Activated T-helper 2 cell treated with anti-CD3 and anti-CD28 coated beads, Interferon-gamma antibody, Interleukin-2, Interleukin-4, amounts not matched to agents 10 μg/mL and 5 μg/mL and 100 μg/mL, durations not matched to agents 14 hours and 24 hours and 36 hours (primary cell): Measurements from ENCODE around the gene ITGB5. TPM values are rescaled to one million over a fixed set of nuclear protein-coding genes. Genes with fewer than 3 reads are reported as not detected.

ENCODE experiments used
- DNase-seq: peaks from one replicate; pipeline ENCODE4 v3.0.0; 2021; ENCODE audit warnings: low spot score
- H3K27ac Mint-ChIP-seq: one replicate; pipeline ENCODE4 v1.8.0; 2021; ENCODE audit warnings: mixed read lengths
- H3K27me3 Mint-ChIP-seq: one replicate; pipeline ENCODE4 v1.8.0; 2021; ENCODE audit warnings: low read depth, mixed read lengths
- H3K36me3 Mint-ChIP-seq: one replicate; pipeline ENCODE4 v1.8.0; 2021; ENCODE audit warnings: low read depth, mixed read lengths
- H3K4me1 Mint-ChIP-seq: one replicate; pipeline ENCODE4 v1.8.0; 2021; ENCODE audit warnings: low read depth, mixed read lengths
- H3K4me3 Mint-ChIP-seq: one replicate; pipeline ENCODE4 v1.8.0; 2021; ENCODE audit warnings: low read depth, mild to moderate bottlenecking, moderate library complexity, mixed read lengths
- H3K9me3 Mint-ChIP-seq: one replicate; pipeline ENCODE4 v1.8.0; 2021; ENCODE audit warnings: mixed read lengths
- intact Hi-C: fragments of 100-400 bp; cut with micrococcal nuclease; formaldehyde crosslinking; loops from one replicate; pipeline ENCODE4 v1.15.1; 2023
- total RNA-seq: library from RNA; stranded (reverse); gene quantifications from 2 replicates; pipeline ENCODE4 v1.2.3, GENCODE V29; 2022

The ITGB5 gene
- total RNA-seq, 1 donor from 2014 or later: 4.3 TPM

- Mint-ChIP-seq H3K36me3 (no peaks in the 10 kb centered on the region), H3K27ac (no peak overlapping the region), H3K9me3 (no peaks in the 10 kb centered on the region), H3K4me1 (no peaks in the 10 kb centered on the region), H3K27me3 (peaks cover 17% of the 10 kb centered on the region), H3K4me3 (no peak overlapping the region)
- DNase-seq: no peak
- intact Hi-C loops: no loop called here
These were observed 65.8 kb downstream of the ITGB5 start for GRCh38 chr3:124821356-124821755.

- intact Hi-C loops: no loop called here
- Mint-ChIP-seq H3K4me3 (no peak overlapping the region), H3K9me3 (no peaks in the 10 kb centered on the region), H3K4me1 (no peaks in the 10 kb centered on the region), H3K36me3 (no peaks in the 10 kb centered on the region), H3K27ac (no peak overlapping the region), H3K27me3 (peaks cover 11% of the 10 kb centered on the region)
- DNase-seq: no peak
These were observed 68.6 kb downstream of the ITGB5 start for GRCh38 chr3:124818398-124819091.

GRCh38 chr3:124817079-124817478 is 70.1 kb downstream of the ITGB5 start:
- peaks cover 2% of the 10 kb centered on the region for H3K4me1 Mint-ChIP-seq
- H3K4me3 Mint-ChIP-seq: no peak overlapping the region
- no peak overlapping the region for H3K27ac Mint-ChIP-seq
- H3K36me3 Mint-ChIP-seq: no peaks in the 10 kb centered on the region
- intact Hi-C loops: no loop called here
- peaks cover 21% of the 10 kb centered on the region for H3K27me3 Mint-ChIP-seq
- no peak for DNase-seq
- H3K9me3 Mint-ChIP-seq: no peaks in the 10 kb centered on the region

DNA sequence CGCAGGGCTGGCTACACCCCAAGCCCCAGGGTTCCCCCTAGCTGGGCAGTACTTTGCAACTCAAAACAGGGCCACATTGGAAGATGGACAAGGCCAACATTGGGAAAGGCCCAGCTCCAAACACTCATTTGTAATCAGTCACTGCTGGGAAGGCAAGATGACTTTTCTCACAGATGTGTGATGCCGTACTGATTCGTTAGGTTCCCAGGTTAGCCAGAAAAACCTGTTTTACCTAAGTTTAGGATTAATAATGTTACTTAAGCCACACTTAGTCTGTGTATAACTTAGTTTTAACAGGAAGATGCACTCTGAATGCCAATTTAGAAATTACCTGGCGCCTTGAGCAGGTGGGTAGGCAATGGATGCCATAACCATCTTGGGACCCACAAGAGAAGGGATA is 71.0 kb downstream of the ITGB5 start:
- no peaks in the 10 kb centered on the region for H3K9me3 Mint-ChIP-seq
- DNase-seq: no peak
- H3K4me3 Mint-ChIP-seq: no peak overlapping the region
- H3K27me3 Mint-ChIP-seq: peaks cover 17% of the 10 kb centered on the region
- intact Hi-C loops: no loop called here
- H3K27ac Mint-ChIP-seq: no peak overlapping the region
- no peaks in the 10 kb centered on the region for H3K36me3 Mint-ChIP-seq
- peaks cover 2% of the 10 kb centered on the region for H3K4me1 Mint-ChIP-seq

DNA sequence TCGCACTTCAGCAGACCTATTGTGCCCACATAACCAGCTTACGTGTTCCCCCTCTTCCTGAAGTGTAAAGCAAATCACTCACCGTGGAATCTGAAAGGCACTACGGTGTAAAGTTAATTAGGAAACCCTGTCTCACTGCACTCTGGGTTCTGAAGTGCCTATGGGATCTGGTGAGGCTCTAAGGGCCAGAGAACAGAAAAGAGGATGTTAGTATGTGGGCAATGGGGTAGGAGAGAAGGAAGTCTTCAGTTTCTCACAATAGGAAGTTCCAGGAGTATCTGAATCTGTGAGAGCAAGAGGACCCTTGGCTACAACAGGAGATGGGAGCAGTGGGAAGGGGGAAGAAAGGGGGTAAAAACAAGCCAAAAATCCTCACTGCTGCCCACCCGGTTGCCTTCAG is 71.4 kb downstream of the ITGB5 start:
- H3K9me3 Mint-ChIP-seq: no peaks in the 10 kb centered on the region
- H3K4me1 Mint-ChIP-seq: peaks cover 2% of the 10 kb centered on the region
- peaks cover 20% of the 10 kb centered on the region for H3K27me3 Mint-ChIP-seq
- no peak for DNase-seq
- H3K4me3 Mint-ChIP-seq: no peak overlapping the region
- no peaks in the 10 kb centered on the region for H3K36me3 Mint-ChIP-seq
- intact Hi-C loops: no loop called here
- no peak overlapping the region for H3K27ac Mint-ChIP-seq

DNA sequence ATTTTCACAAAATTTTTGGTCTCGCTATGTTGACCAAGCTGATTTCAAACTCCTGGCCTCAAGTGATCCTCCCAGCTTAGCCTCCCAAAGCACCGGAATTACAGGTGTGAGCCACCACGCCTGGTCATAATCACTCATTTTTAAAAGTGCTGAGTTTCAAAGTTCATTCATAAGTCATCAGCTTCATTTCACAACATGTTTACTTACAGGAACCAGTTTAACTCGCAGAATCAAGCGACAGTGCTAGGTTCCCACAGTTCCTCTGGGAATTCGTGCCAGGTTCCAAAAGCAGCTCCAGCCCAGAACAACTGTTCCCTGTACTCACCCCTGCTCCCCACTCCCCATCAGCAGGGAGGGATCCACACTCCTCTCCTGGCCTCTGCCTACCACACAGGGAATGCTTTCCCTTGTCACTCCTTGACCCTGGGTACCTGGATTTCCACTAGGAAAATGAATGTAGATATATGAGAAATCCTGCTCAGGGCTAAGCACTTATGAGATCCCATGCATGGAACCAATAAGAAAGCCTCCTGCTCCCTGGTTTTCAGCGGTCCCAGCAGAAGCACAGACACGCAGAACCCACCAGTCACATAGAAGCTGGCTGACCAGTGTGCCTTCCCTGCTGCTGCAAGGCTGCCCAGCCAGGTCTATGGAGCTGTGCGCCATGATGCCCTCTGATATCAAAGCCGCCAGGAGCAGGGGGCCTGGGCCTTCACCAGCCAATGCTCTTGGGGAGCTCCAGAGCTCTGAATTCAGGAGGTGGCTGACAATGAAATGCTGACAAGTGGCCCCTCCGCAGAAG is 72.3 kb downstream of the ITGB5 start:
- intact Hi-C loops: no loop called here

GRCh38 chr3:124813541-124813940 is 73.6 kb downstream of the ITGB5 start:
- H3K27me3 Mint-ChIP-seq: peaks cover 21% of the 10 kb centered on the region
- no peak overlapping the region for H3K27ac Mint-ChIP-seq
- H3K4me1 Mint-ChIP-seq: peaks cover 2% of the 10 kb centered on the region
- H3K36me3 Mint-ChIP-seq: no peaks in the 10 kb centered on the region
- no peaks in the 10 kb centered on the region for H3K9me3 Mint-ChIP-seq
- DNase-seq: no peak
- no peak overlapping the region for H3K4me3 Mint-ChIP-seq
- intact Hi-C loops: no loop called here

More for the DNA sequence above, 72.3 kb downstream of the ITGB5 start:
- H3K27ac Mint-ChIP-seq: no peak overlapping the region
- H3K36me3 Mint-ChIP-seq: no peaks in the 10 kb centered on the region
- H3K4me3 Mint-ChIP-seq: no peak overlapping the region
- H3K9me3 Mint-ChIP-seq: no peaks in the 10 kb centered on the region
- peaks cover 20% of the 10 kb centered on the region for H3K27me3 Mint-ChIP-seq
- no peak for DNase-seq
- peaks cover 2% of the 10 kb centered on the region for H3K4me1 Mint-ChIP-seq

DNA sequence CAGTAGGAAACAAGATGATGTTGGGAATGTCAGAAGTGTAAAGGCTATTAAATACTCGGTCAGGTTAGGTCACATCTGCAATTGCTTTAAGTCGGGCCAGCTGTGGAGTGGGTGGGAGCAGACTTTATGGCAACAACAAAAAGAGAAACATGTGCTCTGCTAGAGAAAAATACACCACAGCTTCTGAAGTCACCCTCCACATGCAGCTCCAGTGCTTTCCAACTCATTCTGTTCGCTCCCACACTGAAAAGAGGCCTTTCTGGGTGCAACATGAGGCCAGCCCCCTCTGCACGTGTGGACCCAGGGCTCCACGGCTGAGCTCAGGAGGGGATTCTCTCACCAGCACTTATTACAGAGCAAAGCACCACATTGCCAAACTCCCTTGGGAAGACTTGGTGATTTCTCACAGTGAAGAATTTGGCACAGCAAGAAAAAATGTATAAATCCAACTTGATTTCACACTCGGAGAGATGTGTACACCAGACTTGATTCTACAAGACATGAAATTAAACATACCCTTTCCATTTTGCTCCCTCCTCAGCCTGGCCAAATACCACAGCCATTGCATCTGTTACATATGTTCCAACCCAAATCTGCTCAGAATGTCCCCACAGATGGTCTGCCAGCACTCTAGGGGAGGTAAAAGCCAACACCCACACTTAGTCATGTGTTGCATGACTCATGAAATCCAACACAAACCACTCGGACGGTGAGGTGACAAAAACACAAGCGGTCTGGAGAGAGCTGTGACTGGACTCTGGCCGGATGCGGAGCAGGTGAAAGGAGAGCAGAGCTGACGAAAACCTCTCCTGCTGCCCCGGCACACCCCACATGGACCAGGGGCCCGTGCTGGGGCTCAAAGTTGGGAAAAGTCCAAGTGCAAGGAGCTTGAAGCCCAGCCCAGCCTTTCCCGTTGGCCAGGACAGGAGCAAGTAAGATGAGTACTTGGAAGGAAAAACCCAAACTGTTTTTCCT is 74.6 kb downstream of the ITGB5 start:
- no peak for DNase-seq
- Mint-ChIP-seq H3K4me3 (no peak overlapping the region), H3K36me3 (no peaks in the 10 kb centered on the region), H3K27me3 (peaks cover 20% of the 10 kb centered on the region), H3K9me3 (no peaks in the 10 kb centered on the region), H3K27ac (no peak overlapping the region), H3K4me1 (peaks cover 2% of the 10 kb centered on the region)
- intact Hi-C loops: no loop called here

GRCh38 chr3:124811436-124811835 is 75.7 kb downstream of the ITGB5 start:
- Mint-ChIP-seq H3K27me3 (peaks cover 19% of the 10 kb centered on the region), H3K27ac (no peak overlapping the region), H3K4me3 (no peak overlapping the region), H3K36me3 (no peaks in the 10 kb centered on the region), H3K4me1 (peaks cover 2% of the 10 kb centered on the region), H3K9me3 (no peaks in the 10 kb centered on the region)
- intact Hi-C loops: no loop called here
- DNase-seq: no peak

- Mint-ChIP-seq H3K36me3 (no peaks in the 10 kb centered on the region), H3K27me3 (peaks cover 19% of the 10 kb centered on the region), H3K4me1 (peaks cover 2% of the 10 kb centered on the region), H3K27ac (no peak overlapping the region), H3K4me3 (no peak overlapping the region), H3K9me3 (no peaks in the 10 kb centered on the region)
- intact Hi-C loops: no loop called here
- no peak for DNase-seq
These were observed 76.2 kb downstream of the ITGB5 start for GRCh38 chr3:124810970-124811369.

- Mint-ChIP-seq H3K27ac (no peak overlapping the region), H3K4me1 (peaks cover 2% of the 10 kb centered on the region), H3K27me3 (peaks cover 23% of the 10 kb centered on the region), H3K9me3 (no peaks in the 10 kb centered on the region), H3K4me3 (no peak overlapping the region), H3K36me3 (no peaks in the 10 kb centered on the region)
- intact Hi-C loops: no loop called here
- no peak for DNase-seq
These were observed 78.1 kb downstream of the ITGB5 start for GRCh38 chr3:124809039-124809438.

DNA sequence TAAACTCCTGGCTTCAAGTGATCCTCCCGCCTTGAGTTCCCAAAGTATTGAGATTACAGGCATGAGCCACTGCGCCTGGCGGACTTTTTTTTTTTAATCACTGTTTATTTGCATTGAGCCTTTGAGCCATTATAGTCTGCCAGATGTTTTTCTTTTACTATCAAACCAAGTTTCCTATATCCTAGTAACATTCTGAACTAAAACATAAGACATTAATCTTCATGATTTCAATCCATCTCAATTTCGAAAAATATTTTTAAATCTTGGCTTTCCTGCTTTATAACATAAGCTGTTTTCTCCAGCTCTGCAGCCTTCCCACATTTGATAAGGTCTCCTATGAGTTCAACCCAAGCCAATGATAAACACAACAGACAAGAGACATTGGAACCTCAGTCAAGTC is 81.5 kb downstream of the ITGB5 start:
- Mint-ChIP-seq H3K27ac (no peak overlapping the region), H3K4me3 (no peak overlapping the region), H3K9me3 (no peaks in the 10 kb centered on the region), H3K4me1 (no peaks in the 10 kb centered on the region), H3K27me3 (peaks cover 9% of the 10 kb centered on the region), H3K36me3 (no peaks in the 10 kb centered on the region)
- intact Hi-C loops: no loop called here
- DNase-seq: no peak
